Keratinocyte (primary cell): Measurements from ENCODE around the gene DYNLT2. TPM values are rescaled to one million over a fixed set of nuclear protein-coding genes. Genes with fewer than 3 reads are reported as not detected.

Source experiments
- DNase-seq: peaks from one replicate; pipeline ENCODE4 v3.0.0-alpha.2; 2011; ENCODE audit warnings: low read depth, missing footprints, low spot score
- FAIRE-seq: peaks from 2 replicates; lab custom pipeline; 2011; peaks lifted over from hg19 to GRCh38; lab: Jason Lieb, UNC
- H2AFZ ChIP-seq: 2 replicates; pipeline ENCODE4 v1.6.0; 2012; ENCODE audit warnings: low read length, control low read depth, inconsistent platforms; ENCODE audit not compliant: control insufficient read depth
- H3K27ac ChIP-seq: 2 replicates; pipeline ENCODE4 v1.5.1; 2011; ENCODE audit warnings: low read length; ENCODE audit not compliant: control insufficient read depth, insufficient read depth
- H3K27me3 ChIP-seq: 3 replicates; pipeline ENCODE4 v1.6.0; 2011; ENCODE audit warnings: low read length; ENCODE audit not compliant: control insufficient read depth, insufficient read depth; ENCODE audit errors: extremely low read depth
- H3K36me3 ChIP-seq, 2 experiments: 2 replicates in 1 of 2; 3 replicates in 1 of 2; pipeline ENCODE4 v1.5.1; 2011; ENCODE audit warnings: low read length in 2 of 2, mild to moderate bottlenecking in 1 of 2; ENCODE audit not compliant: control insufficient read depth in 2 of 2, insufficient read depth in 2 of 2; ENCODE audit errors: extremely low read depth in 1 of 2
- H3K4me1 ChIP-seq: 3 replicates; pipeline ENCODE4 v1.5.1; 2011; ENCODE audit warnings: low read length; ENCODE audit not compliant: control insufficient read depth, insufficient read depth; ENCODE audit errors: extremely low read depth
- H3K4me2 ChIP-seq: 3 replicates; pipeline ENCODE4 v1.6.0; 2011; ENCODE audit warnings: low read depth, low read length; ENCODE audit not compliant: control insufficient read depth, insufficient read depth; ENCODE audit errors: extremely low read depth
- H3K4me3 ChIP-seq, 3 experiments: fragments of 200-600 bp in 1 of 3; sonication (generic) in 1 of 3; 2 replicates in 2 of 3; 3 replicates in 1 of 3; pipeline ENCODE4 v1.5.1; 2011 to 2016; ENCODE audit warnings: low read length in 3 of 3, mild to moderate bottlenecking in 3 of 3, control low read depth in 2 of 3, inconsistent platforms in 1 of 3, low read depth in 1 of 3, mixed read lengths in 1 of 3, mixed run types in 1 of 3, moderate library complexity in 1 of 3; ENCODE audit not compliant: control insufficient read depth in 2 of 3, insufficient read depth in 2 of 3; ENCODE audit errors: extremely low read depth in 1 of 3
- H3K79me2 ChIP-seq: 2 replicates; pipeline ENCODE4 v1.6.0; 2012; ENCODE audit warnings: low read length; ENCODE audit not compliant: control insufficient read depth, insufficient read depth
- H3K9ac ChIP-seq: 3 replicates; pipeline ENCODE4 v1.6.0; 2011; ENCODE audit warnings: low read length; ENCODE audit not compliant: control insufficient read depth, insufficient read depth; ENCODE audit errors: extremely low read depth
- H3K9me1 ChIP-seq: 3 replicates; pipeline ENCODE4 v1.6.0; 2011; ENCODE audit warnings: low read length; ENCODE audit not compliant: control insufficient read depth, insufficient read depth; ENCODE audit errors: extremely low read depth
- H3K9me3 ChIP-seq: 2 replicates; pipeline ENCODE4 v1.5.1; 2012; ENCODE audit warnings: low read depth, low read length; ENCODE audit not compliant: control insufficient read depth
- H4K20me1 ChIP-seq: 3 replicates; pipeline ENCODE4 v1.6.0; 2011; ENCODE audit warnings: low read length; ENCODE audit not compliant: control insufficient read depth, insufficient read depth; ENCODE audit errors: extremely low read depth
- CTCF ChIP-seq, 3 experiments: IDR thresholded peaks in 1 of 3; conservative IDR thresholded peaks in 1 of 3; optimal IDR thresholded peaks in 1 of 3; 2 replicates in 2 of 3; 3 replicates in 1 of 3; pipeline versions ENCODE3 to v1.5.1; 2011; ENCODE audit warnings: low read length in 3 of 3, mild to moderate bottlenecking in 3 of 3, moderate library complexity in 2 of 3, control low read depth in 1 of 3, inconsistent platforms in 1 of 3; ENCODE audit not compliant: insufficient read depth in 2 of 3; ENCODE audit errors: extremely low read depth in 1 of 3
- EZH2 ChIP-seq: IDR thresholded peaks from one replicate; pipeline ENCODE4 v1.6.1; 2012; ENCODE audit warnings: inconsistent platforms, mild to moderate bottlenecking, low read length, moderate library complexity
- dilution Hi-C: fragments of 300-500 bp; cut with MboI; formaldehyde crosslinking; loops from one replicate; pipeline ENCODE4 v1.7.0; 2020; ENCODE audit warnings: low sequenced_read_pairs; ENCODE audit not compliant: extremely low pct_ligation_motif_present
- polyA plus RNA-seq, 5 experiments: library from polyadenylated mRNA; depleted of rRNA in 3 of 5; stranded (reverse) in 3 of 5; stranded (forward) in 1 of 5; unstranded in 1 of 5; fragments of >200 nt; gene quantifications; 1 replicate in 1 of 5; 2 replicates in 3 of 5; 3 replicates in 1 of 5; pipeline versions ENCODE4 v1.2.1 to v1.2.3, GENCODE V29; 2011 to 2012; ENCODE audit warnings: missing spikeins in 2 of 5, low read depth in 1 of 5, low replicate concordance in 1 of 5

The DYNLT2 gene
- polyA plus RNA-seq, 1 donor (not counting 4 experiments of a cell fraction or from before 2014, with no cell fraction given), result 0.58 TPM

GRCh38 chr6:169746556-169746955 is 4.8 kb downstream of the DYNLT2 start:
- no peak overlapping the region for H3K9ac ChIP-seq
- H3K79me2 ChIP-seq, result peaks cover 15% of the 10 kb centered on the region
- no peaks in the 10 kb centered on the region for H3K27me3 ChIP-seq
- dilution Hi-C loops, result no loop called here
- peaks cover 6% of the 10 kb centered on the region for H3K4me1 ChIP-seq
- no peaks in the 10 kb centered on the region for H3K9me3 ChIP-seq
- no peak for TF ChIP-seq CTCF (optimal IDR thresholded peaks at IDR 0.05 in 1 of 3, IDR thresholded peaks at IDR 0.05 in 1 of 3, conservative IDR thresholded peaks at IDR 0.05 in 1 of 3; ENCODE audit: extremely low read depth in 1 of 3, insufficient read depth in 2 of 3, low read length in 3 of 3)
- TF ChIP-seq EZH2, result no peak
- no peaks in the 10 kb centered on the region for H3K9me1 ChIP-seq
- no peak overlapping the region for H3K4me3 ChIP-seq
- H2AFZ ChIP-seq, result no peak overlapping the region
- H4K20me1 ChIP-seq, result no peaks in the 10 kb centered on the region
- no peak overlapping the region for H3K27ac ChIP-seq
- DNase-seq (no peak), FAIRE-seq (peak; percentile 67)
- H3K4me2 ChIP-seq, result no peak overlapping the region
- no peaks in the 10 kb centered on the region for H3K36me3 ChIP-seq

- Histone ChIP-seq H3K27ac (no peak overlapping the region), H3K4me1 (peaks cover 6% of the 10 kb centered on the region), H2AFZ (no peak overlapping the region), H3K9me1 (no peaks in the 10 kb centered on the region), H3K9ac (no peak overlapping the region), H4K20me1 (no peaks in the 10 kb centered on the region), H3K36me3 (no peaks in the 10 kb centered on the region), H3K4me2 (no peak overlapping the region), H3K27me3 (no peaks in the 10 kb centered on the region), H3K79me2 (peaks cover 6% of the 10 kb centered on the region), H3K9me3 (no peaks in the 10 kb centered on the region), H3K4me3 (no peak overlapping the region)
- FAIRE-seq (no peak), DNase-seq (no peak)
- TF ChIP-seq CTCF (optimal IDR thresholded peaks at IDR 0.05 in 1 of 3, IDR thresholded peaks at IDR 0.05 in 1 of 3, conservative IDR thresholded peaks at IDR 0.05 in 1 of 3; ENCODE audit: extremely low read depth in 1 of 3, insufficient read depth in 2 of 3, low read length in 3 of 3) (no peak), EZH2 (no peak)
- dilution Hi-C loops, result no loop called here
Observed at GRCh38 chr6:169745405-169745804, 6.0 kb downstream of the DYNLT2 start.
